RWPE2 (cell line): ENCODE results near the gene HADHA.

Experiments
- ATAC-seq: fragments of 200-7000 bp; cut with Tn5 transposase; 3 replicates; pipeline ENCODE4 v1.9.1; 2021; ENCODE audit warnings: low read depth
- DNase-seq: peaks from one replicate; pipeline ENCODE4 v3.0.0-alpha.2; 2020; ENCODE audit warnings: low spot score
- H3K27ac ChIP-seq: fragments of 450-650 bp; 2 replicates; pipeline ENCODE4 v1.5.1; 2017; ENCODE audit warnings: mild to moderate bottlenecking; ENCODE audit not compliant: poor library complexity, severe bottlenecking
- H3K27me3 ChIP-seq: fragments of 250-450 bp; sonication (Bioruptor Pico); 2 replicates; pipeline ENCODE4 v1.5.1; 2021; ENCODE audit warnings: mild to moderate bottlenecking, moderate library complexity; ENCODE audit not compliant: insufficient read depth, poor library complexity, severe bottlenecking
- H3K36me3 ChIP-seq: fragments of 250-450 bp; sonication (Bioruptor Pico); 2 replicates; pipeline ENCODE4 v1.5.1; 2020; ENCODE audit warnings: low read depth, mild to moderate bottlenecking, moderate library complexity
- H3K4me1 ChIP-seq: fragments of 250-450 bp; sonication (Bioruptor Pico); 2 replicates; pipeline ENCODE4 v1.5.1; 2021; ENCODE audit warnings: mild to moderate bottlenecking, moderate library complexity; ENCODE audit not compliant: insufficient read depth, poor library complexity, severe bottlenecking
- H3K4me3 ChIP-seq: fragments of 250-450 bp; sonication (Bioruptor Pico); 2 replicates; pipeline ENCODE4 v1.5.1; 2021; ENCODE audit warnings: mild to moderate bottlenecking, moderate library complexity; ENCODE audit not compliant: severe bottlenecking
- H3K9me3 ChIP-seq: fragments of 250-450 bp; sonication (Bioruptor Pico); 2 replicates; pipeline ENCODE4 v1.5.1; 2021; ENCODE audit warnings: mild to moderate bottlenecking, moderate library complexity; ENCODE audit not compliant: severe bottlenecking
- CTCF ChIP-seq: fragments of 450-650 bp; IDR thresholded peaks from one replicate; pipeline ENCODE4 v1.5.1; 2017; ENCODE audit warnings: mild to moderate bottlenecking, moderate library complexity; ENCODE audit not compliant: poor library complexity, severe bottlenecking

The HADHA gene

GRCh38 chr2:26223018-26223417 lies 21.4 kb downstream of the HADHA start:
- Histone ChIP-seq H3K27me3 (no peaks in the 10 kb centered on the region), H3K4me3 (no peak overlapping the region), H3K36me3 (peaks cover 57% of the 10 kb centered on the region), H3K9me3 (no peaks in the 10 kb centered on the region), H3K4me1 (no peaks in the 10 kb centered on the region), H3K27ac (no peak overlapping the region)
- ATAC-seq: no peak
- DNase-seq: no peak
- TF ChIP-seq CTCF: no peak

GRCh38 chr2:26217720-26218119 lies 26.7 kb downstream of the HADHA start:
- no peak for TF ChIP-seq CTCF
- no peak overlapping the region for H3K4me3 ChIP-seq
- H3K9me3 ChIP-seq: no peaks in the 10 kb centered on the region
- H3K27ac ChIP-seq: no peak overlapping the region
- H3K27me3 ChIP-seq: no peaks in the 10 kb centered on the region
- H3K4me1 ChIP-seq: no peaks in the 10 kb centered on the region
- peaks cover 61% of the 10 kb centered on the region for H3K36me3 ChIP-seq
- ATAC-seq (no peak), DNase-seq (no peak)

GRCh38 chr2:26216587-26216986 lies 27.8 kb downstream of the HADHA start:
- TF ChIP-seq CTCF: no peak
- no peak overlapping the region for H3K4me3 ChIP-seq
- no peaks in the 10 kb centered on the region for H3K4me1 ChIP-seq
- peaks cover 64% of the 10 kb centered on the region for H3K36me3 ChIP-seq
- H3K27ac ChIP-seq: no peak overlapping the region
- ATAC-seq (no peak), DNase-seq (no peak)
- H3K9me3 ChIP-seq: no peaks in the 10 kb centered on the region
- H3K27me3 ChIP-seq: no peaks in the 10 kb centered on the region

GRCh38 chr2:26215833-26216232 lies 28.6 kb downstream of the HADHA start:
- DNase-seq: no peak
- H3K9me3 ChIP-seq: no peaks in the 10 kb centered on the region
- no peaks in the 10 kb centered on the region for H3K27me3 ChIP-seq
- H3K36me3 ChIP-seq: peaks cover 72% of the 10 kb centered on the region
- no peak overlapping the region for H3K4me3 ChIP-seq
- no peak for TF ChIP-seq CTCF
- no peaks in the 10 kb centered on the region for H3K4me1 ChIP-seq
- H3K27ac ChIP-seq: no peak overlapping the region
- no peak for ATAC-seq

- H3K4me3 ChIP-seq: no peak overlapping the region
- H3K27ac ChIP-seq: no peak overlapping the region
- H3K4me1 ChIP-seq: no peaks in the 10 kb centered on the region
- no peaks in the 10 kb centered on the region for H3K9me3 ChIP-seq
- peaks cover 80% of the 10 kb centered on the region for H3K36me3 ChIP-seq
- H3K27me3 ChIP-seq: no peaks in the 10 kb centered on the region
- no peak for DNase-seq
- no peak for ATAC-seq
- TF ChIP-seq CTCF: no peak
Observed at GRCh38 chr2:26214759-26215158, 29.7 kb downstream of the HADHA start.
